Measurements from ENCODE around the gene ZNF311.

DNA sequence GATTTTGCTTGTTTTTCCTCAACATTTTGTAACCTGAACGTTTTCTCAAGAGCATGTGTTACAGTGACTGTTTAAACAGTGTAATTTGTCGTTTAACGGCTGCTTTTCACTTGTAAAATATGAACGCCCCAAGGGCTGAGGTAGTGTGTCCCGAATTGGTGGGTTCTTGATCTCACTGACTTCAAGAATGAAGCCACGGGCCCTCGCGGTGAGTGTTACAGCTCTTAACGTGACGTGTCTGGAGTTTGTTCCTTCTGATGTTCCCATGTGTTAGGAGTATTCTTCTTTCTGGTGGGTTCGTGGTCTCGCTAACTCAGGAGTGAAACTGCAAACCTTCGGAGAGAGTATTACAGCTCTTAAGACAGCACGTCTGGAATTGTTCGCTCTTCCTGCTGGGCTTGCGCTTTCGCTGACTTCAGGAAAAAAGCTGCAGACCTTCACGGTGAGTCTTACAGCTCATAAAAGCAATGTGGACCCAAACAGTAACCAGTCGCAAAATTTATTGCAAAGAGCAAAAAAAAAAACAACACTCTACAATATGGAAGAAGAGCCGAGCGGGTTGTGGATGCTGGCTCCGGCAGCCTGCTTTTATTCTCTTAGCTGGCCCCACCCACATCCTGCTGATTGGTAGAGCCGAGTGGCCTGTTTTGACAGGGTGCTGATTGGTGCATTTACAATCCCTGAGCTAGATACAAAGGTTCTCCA, 56.2 kb downstream of the ZNF311 start:
- TF ChIP-seq, protein P1, sequence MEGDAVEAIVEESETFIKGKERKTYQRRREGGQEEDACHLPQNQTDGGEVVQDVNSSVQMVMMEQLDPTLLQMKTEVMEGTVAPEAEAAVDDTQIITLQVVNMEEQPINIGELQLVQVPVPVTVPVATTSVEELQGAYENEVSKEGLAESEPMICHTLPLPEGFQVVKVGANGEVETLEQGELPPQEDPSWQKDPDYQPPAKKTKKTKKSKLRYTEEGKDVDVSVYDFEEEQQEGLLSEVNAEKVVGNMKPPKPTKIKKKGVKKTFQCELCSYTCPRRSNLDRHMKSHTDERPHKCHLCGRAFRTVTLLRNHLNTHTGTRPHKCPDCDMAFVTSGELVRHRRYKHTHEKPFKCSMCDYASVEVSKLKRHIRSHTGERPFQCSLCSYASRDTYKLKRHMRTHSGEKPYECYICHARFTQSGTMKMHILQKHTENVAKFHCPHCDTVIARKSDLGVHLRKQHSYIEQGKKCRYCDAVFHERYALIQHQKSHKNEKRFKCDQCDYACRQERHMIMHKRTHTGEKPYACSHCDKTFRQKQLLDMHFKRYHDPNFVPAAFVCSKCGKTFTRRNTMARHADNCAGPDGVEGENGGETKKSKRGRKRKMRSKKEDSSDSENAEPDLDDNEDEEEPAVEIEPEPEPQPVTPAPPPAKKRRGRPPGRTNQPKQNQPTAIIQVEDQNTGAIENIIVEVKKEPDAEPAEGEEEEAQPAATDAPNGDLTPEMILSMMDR (conservative IDR thresholded peaks at IDR 0.05 in 1 of 2, IDR thresholded peaks at IDR 0.05 in 1 of 2; ENCODE audit: low read depth in 1 of 2, low read length in 2 of 2) = no peak
- no peak for TF ChIP-seq EZH2 (IDR thresholded peaks at IDR 0.05; ENCODE audit: low read length, missing control alignments)
